ENCODE data around the gene SLC35F3.

Gene SLC35F3

GRCh38 chr1:234014208-234014607 is 109.7 kb downstream of the SLC35F3 start:
- Histone ChIP-seq H3K36me3 (no peaks in the 10 kb centered on the region), H3K27me3 (ENCODE audit: insufficient read depth, low read depth, severe bottlenecking) (peaks cover 76% of the 10 kb centered on the region), H3K27ac (no peak overlapping the region), H3K9me3 (ENCODE audit: severe bottlenecking) (peaks cover 4% of the 10 kb centered on the region), H3K4me3 (ENCODE audit: low read depth, low read length) (no peak overlapping the region)
- no peak for DNase-seq
- no peak for TF ChIP-seq CTCF (IDR thresholded peaks at IDR 0.05; ENCODE audit: low read depth, low read length)

GRCh38 chr1:234018816-234019215 is 114.3 kb downstream of the SLC35F3 start:
- no peak for TF ChIP-seq CTCF (IDR thresholded peaks at IDR 0.05; ENCODE audit: low read depth, low read length)
- Histone ChIP-seq H3K27ac (no peak overlapping the region), H3K27me3 (ENCODE audit: insufficient read depth, low read depth, severe bottlenecking) (peaks cover 91% of the 10 kb centered on the region), H3K36me3 (no peaks in the 10 kb centered on the region), H3K4me3 (ENCODE audit: low read depth, low read length) (no peak overlapping the region), H3K9me3 (ENCODE audit: severe bottlenecking) (peaks cover 4% of the 10 kb centered on the region)
- DNase-seq, result no peak

GRCh38 chr1:234019387-234019786 is 114.9 kb downstream of the SLC35F3 start:
- TF ChIP-seq CTCF (IDR thresholded peaks at IDR 0.05; ENCODE audit: low read depth, low read length), result no peak
- DNase-seq, result no peak
- H3K27ac ChIP-seq, result no peak overlapping the region
- no peaks in the 10 kb centered on the region for H3K36me3 ChIP-seq
- H3K4me3 ChIP-seq (ENCODE audit: low read depth, low read length), result no peak overlapping the region
- peaks cover 92% of the 10 kb centered on the region for H3K27me3 ChIP-seq (ENCODE audit: insufficient read depth, low read depth, severe bottlenecking)
- peaks cover 4% of the 10 kb centered on the region for H3K9me3 ChIP-seq (ENCODE audit: severe bottlenecking)

- no peak overlapping the region for H3K27ac ChIP-seq
- H3K36me3 ChIP-seq, result no peaks in the 10 kb centered on the region
- no peak overlapping the region for H3K4me3 ChIP-seq (ENCODE audit: low read depth, low read length)
- peaks cover 93% of the 10 kb centered on the region for H3K27me3 ChIP-seq (ENCODE audit: insufficient read depth, low read depth, severe bottlenecking)
- DNase-seq, result no peak
- peaks cover 3% of the 10 kb centered on the region for H3K9me3 ChIP-seq (ENCODE audit: severe bottlenecking)
- no peak for TF ChIP-seq CTCF (IDR thresholded peaks at IDR 0.05; ENCODE audit: low read depth, low read length)
These were observed 117.8 kb downstream of the SLC35F3 start for GRCh38 chr1:234022302-234022701.

GRCh38 chr1:234039603-234040002 is 135.1 kb downstream of the SLC35F3 start:
- no peak for TF ChIP-seq CTCF (IDR thresholded peaks at IDR 0.05; ENCODE audit: low read depth, low read length)
- H3K36me3 ChIP-seq, result no peaks in the 10 kb centered on the region
- H3K4me3 ChIP-seq (ENCODE audit: low read depth, low read length), result no peak overlapping the region

More at GRCh38 chr1:234039603-234040002, 135.1 kb downstream of the SLC35F3 start:
- no peak overlapping the region for H3K27ac ChIP-seq
- no peak for DNase-seq
- no peaks in the 10 kb centered on the region for H3K9me3 ChIP-seq (ENCODE audit: severe bottlenecking)
- H3K27me3 ChIP-seq (ENCODE audit: insufficient read depth, low read depth, severe bottlenecking), result peaks cover 93% of the 10 kb centered on the region

Measured in WERI-Rb-1 (cell line).